Muscle of leg (tissue), 11 donors: Measurements from ENCODE around the gene MAGEA1. TPM values are rescaled to one million over a fixed set of nuclear protein-coding genes. Genes with fewer than 3 reads are reported as not detected.

Experiments
- DNase-seq: peaks from one replicate; pipeline ENCODE4 v3.0.0; 2013
- H3K27ac ChIP-seq: one replicate; pipeline ENCODE4 v1.5.1; 2013; ENCODE audit warnings: mild to moderate bottlenecking, low read length, control low read depth
- H3K27me3 ChIP-seq: one replicate; pipeline ENCODE4 v1.6.1; 2013; ENCODE audit warnings: low read length; ENCODE audit not compliant: control insufficient read depth, insufficient read depth
- H3K36me3 ChIP-seq: one replicate; pipeline ENCODE4 v1.6.1; 2013; ENCODE audit warnings: low read length; ENCODE audit not compliant: control insufficient read depth, insufficient read depth
- H3K4me1 ChIP-seq: one replicate; pipeline ENCODE4 v1.6.1; 2013; ENCODE audit warnings: low read length; ENCODE audit not compliant: control insufficient read depth, insufficient read depth
- H3K4me3 ChIP-seq: one replicate; pipeline ENCODE4 v1.5.1; 2013; ENCODE audit warnings: low read length, control low read depth
- H3K9me3 ChIP-seq: replicated peaks from 2 replicates; pipeline ENCODE4 v1.6.1; 2013; ENCODE audit warnings: low read depth, low read length; ENCODE audit not compliant: control insufficient read depth
- WGBS: methylation state at CpG from one replicate; pipeline ENCODE4 v1.1.5; 2013; ENCODE audit warnings: missing lambda C conversion rate; ENCODE audit not compliant: insufficient coverage; 5-methylcytosine and 5-hydroxymethylcytosine counted together
- polyA plus RNA-seq, 8 donors: library from polyadenylated mRNA; unstranded; fragments of 120-200 nt; gene quantifications; one replicate each; pipeline versions ENCODE4 v1.2.1 to v1.2.3, GENCODE V29; 2013; ENCODE audit warnings: inconsistent platforms in 1 of 8, low replicate concordance in 1 of 8; ENCODE audit not compliant: insufficient read length in 8 of 8, insufficient read depth in 1 of 8
- total RNA-seq: library from RNA; stranded (reverse); fragments of 120-200 nt; gene quantifications from one replicate; pipeline ENCODE4 v1.2.4, GENCODE V29; 2013

Gene MAGEA1
- total and polyA plus RNA-seq, 9 donors: not detected

GRCh38 chrX:153184787-153185186 is 5.7 kb downstream of the MAGEA1 start:
- H3K9me3 ChIP-seq: peaks cover 2% of the 10 kb centered on the region
- H3K4me3 ChIP-seq: no peak overlapping the region
- no peak overlapping the region for H3K27ac ChIP-seq
- no peaks in the 10 kb centered on the region for H3K27me3 ChIP-seq
- WGBS: 84% methylated on average over 4 of the region's 8 CpGs
- DNase-seq: no peak
- no peaks in the 10 kb centered on the region for H3K36me3 ChIP-seq
- H3K4me1 ChIP-seq: no peaks in the 10 kb centered on the region

GRCh38 chrX:153190381-153190780 is 11.3 kb downstream of the MAGEA1 start:
- Histone ChIP-seq H3K4me1 (no peaks in the 10 kb centered on the region), H3K36me3 (no peaks in the 10 kb centered on the region), H3K9me3 (no peaks in the 10 kb centered on the region), H3K4me3 (no peak overlapping the region), H3K27ac (no peak overlapping the region), H3K27me3 (no peaks in the 10 kb centered on the region)
- WGBS: no CpG with 5 or more reads among the region's 1 CpG
- peak; percentile 46 for DNase-seq

GRCh38 chrX:153200462-153200861 is 21.4 kb downstream of the MAGEA1 start:
- no CpG with 5 or more reads among the region's 2 CpGs for WGBS
- H3K27ac ChIP-seq: no peak overlapping the region
- DNase-seq: no peak
- H3K36me3 ChIP-seq: no peaks in the 10 kb centered on the region
- H3K4me1 ChIP-seq: no peaks in the 10 kb centered on the region
- H3K27me3 ChIP-seq: peaks cover 2% of the 10 kb centered on the region
- no peaks in the 10 kb centered on the region for H3K9me3 ChIP-seq
- no peak overlapping the region for H3K4me3 ChIP-seq

GRCh38 chrX:153206425-153207046 is 27.5 kb downstream of the MAGEA1 start:
- Histone ChIP-seq H3K4me1 (no peaks in the 10 kb centered on the region), H3K27ac (no peak overlapping the region), H3K4me3 (no peak overlapping the region), H3K27me3 (peaks cover 2% of the 10 kb centered on the region), H3K36me3 (no peaks in the 10 kb centered on the region), H3K9me3 (peaks cover 3% of the 10 kb centered on the region)
- 83% methylated on average over 8 of the region's 8 CpGs for WGBS
- no peak for DNase-seq

GRCh38 chrX:153209347-153209746 is 30.3 kb downstream of the MAGEA1 start:
- WGBS: no CpG with 5 or more reads among the region's 3 CpGs
- DNase-seq: no peak
- H3K27me3 ChIP-seq: peaks cover 2% of the 10 kb centered on the region
- no peaks in the 10 kb centered on the region for H3K36me3 ChIP-seq
- H3K4me1 ChIP-seq: no peaks in the 10 kb centered on the region
- H3K4me3 ChIP-seq: no peak overlapping the region
- H3K27ac ChIP-seq: no peak overlapping the region
- H3K9me3 ChIP-seq: peaks cover 3% of the 10 kb centered on the region

GRCh38 chrX:153214934-153215333 is 35.9 kb downstream of the MAGEA1 start:
- peaks cover 3% of the 10 kb centered on the region for H3K9me3 ChIP-seq
- no peaks in the 10 kb centered on the region for H3K36me3 ChIP-seq
- no peaks in the 10 kb centered on the region for H3K4me1 ChIP-seq
- no peak for DNase-seq
- WGBS: no CpG with 5 or more reads among the region's 2 CpGs
- no peak overlapping the region for H3K27ac ChIP-seq
- peaks cover 2% of the 10 kb centered on the region for H3K27me3 ChIP-seq
- no peak overlapping the region for H3K4me3 ChIP-seq

GRCh38 chrX:153216926-153217325 is 37.8 kb downstream of the MAGEA1 start:
- DNase-seq: no peak
- Histone ChIP-seq H3K27me3 (peaks cover 2% of the 10 kb centered on the region), H3K36me3 (no peaks in the 10 kb centered on the region), H3K4me3 (no peak overlapping the region), H3K27ac (no peak overlapping the region), H3K4me1 (no peaks in the 10 kb centered on the region), H3K9me3 (no peaks in the 10 kb centered on the region)
- WGBS: 100% methylated on average over 1 of the region's 1 CpG

GRCh38 chrX:153225438-153226098 is 46.5 kb downstream of the MAGEA1 start:
- no peak overlapping the region for H3K27ac ChIP-seq
- H3K4me1 ChIP-seq: no peaks in the 10 kb centered on the region
- peaks cover 6% of the 10 kb centered on the region for H3K27me3 ChIP-seq
- DNase-seq: no peak
- no peaks in the 10 kb centered on the region for H3K9me3 ChIP-seq
- H3K4me3 ChIP-seq: no peak overlapping the region
- H3K36me3 ChIP-seq: no peaks in the 10 kb centered on the region
- WGBS: 87% methylated on average over 5 of the region's 8 CpGs

GRCh38 chrX:153226344-153227185 is 47.5 kb downstream of the MAGEA1 start:
- Histone ChIP-seq H3K4me3 (no peak overlapping the region), H3K4me1 (no peaks in the 10 kb centered on the region), H3K27ac (no peak overlapping the region), H3K36me3 (no peaks in the 10 kb centered on the region), H3K9me3 (no peaks in the 10 kb centered on the region), H3K27me3 (peaks cover 6% of the 10 kb centered on the region)
- DNase-seq: peak; percentile 40
- 30% methylated on average over 16 of the region's 16 CpGs for WGBS
